HL-60 (cell line): ENCODE data around the gene GPR146.

Experiments
- DNase-seq, 2 experiments: peaks; one replicate each; pipeline ENCODE4 v3.0.0-alpha.2; 2010 to 2020; ENCODE audit warnings: low read depth in 1 of 2, low spot score in 1 of 2
- H3K27ac ChIP-seq: fragments of 250-450 bp; sonication (Bioruptor Pico); replicated peaks from 2 replicates; pipeline ENCODE4 v1.5.1; 2020; ENCODE audit warnings: mild to moderate bottlenecking, moderate library complexity
- H3K27me3 ChIP-seq: fragments of 250-450 bp; sonication (Bioruptor Pico); 2 replicates; pipeline ENCODE4 v1.5.1; 2021; ENCODE audit warnings: mild to moderate bottlenecking, moderate library complexity; ENCODE audit not compliant: insufficient read depth, poor library complexity, severe bottlenecking
- H3K4me3 ChIP-seq: replicated peaks from 2 replicates; pipeline ENCODE4 v1.5.1; 2011; ENCODE audit warnings: mild to moderate bottlenecking, control low read depth, low read length; ENCODE audit not compliant: insufficient read depth
- CTCF ChIP-seq: IDR thresholded peaks from one replicate; pipeline ENCODE4 v1.5.1; 2011; ENCODE audit warnings: low read length, control low read depth, inconsistent platforms; ENCODE audit not compliant: insufficient read depth
- GABPA ChIP-seq: IDR thresholded peaks from 2 replicates; pipeline ENCODE4 v1.6.1; 2012; ENCODE audit warnings: low read depth
- POLR2AphosphoS5 ChIP-seq: IDR thresholded peaks from 2 replicates; pipeline ENCODE4 v1.6.1; 2012; ENCODE audit warnings: low read depth
- REST ChIP-seq: IDR thresholded peaks from 2 replicates; pipeline ENCODE4 v1.6.1; 2012; ENCODE audit warnings: low read depth; ENCODE audit not compliant: insufficient replicate concordance
- SPI1 ChIP-seq: IDR thresholded peaks from 2 replicates; pipeline ENCODE4 v1.6.1; 2012; ENCODE audit warnings: low read depth, mild to moderate bottlenecking, borderline replicate concordance

GPR146 gene

GRCh38 chr7:1041551-1042491 is 2.5 kb upstream of the GPR146 start:
- TF ChIP-seq REST: peak; percentile 10
- TF ChIP-seq GABPA: no peak
- TF ChIP-seq CTCF: no peak
- peak; percentile 61 for TF ChIP-seq POLR2AphosphoS5
- no peak for TF ChIP-seq SPI1
- Histone ChIP-seq H3K27ac (peak overlapping the region; percentile 84), H3K27me3 (no peaks in the 10 kb centered on the region), H3K4me3 (peak overlapping the region; percentile 9; the same call in 1 of the 2 replicates)
- DNase-seq: peak; percentile 50 to 68

DNA sequence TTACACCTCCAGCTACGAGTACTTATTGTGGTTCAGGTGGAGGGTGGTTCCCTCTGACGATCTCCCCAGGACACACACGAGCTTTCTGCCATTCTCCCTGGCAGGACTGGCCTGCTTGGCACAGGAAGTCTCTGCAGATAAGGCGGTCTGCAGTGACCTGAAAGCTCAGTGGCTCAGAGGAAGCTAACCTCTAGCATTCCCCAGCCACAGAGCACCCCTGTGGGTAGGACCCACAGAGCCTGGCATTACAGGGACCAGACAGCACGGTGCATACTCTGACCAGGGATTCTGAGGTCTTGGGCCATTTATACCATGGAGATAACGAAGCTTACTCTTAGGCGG is 1.9 kb upstream of the GPR146 start:
- peak in 1 of 2 experiments; percentile 52 for DNase-seq
- H3K27ac ChIP-seq: peak overlapping the region; percentile 84
- TF ChIP-seq REST (no peak), GABPA (no peak), POLR2AphosphoS5 (no peak), CTCF (no peak), SPI1 (no peak)

DNA sequence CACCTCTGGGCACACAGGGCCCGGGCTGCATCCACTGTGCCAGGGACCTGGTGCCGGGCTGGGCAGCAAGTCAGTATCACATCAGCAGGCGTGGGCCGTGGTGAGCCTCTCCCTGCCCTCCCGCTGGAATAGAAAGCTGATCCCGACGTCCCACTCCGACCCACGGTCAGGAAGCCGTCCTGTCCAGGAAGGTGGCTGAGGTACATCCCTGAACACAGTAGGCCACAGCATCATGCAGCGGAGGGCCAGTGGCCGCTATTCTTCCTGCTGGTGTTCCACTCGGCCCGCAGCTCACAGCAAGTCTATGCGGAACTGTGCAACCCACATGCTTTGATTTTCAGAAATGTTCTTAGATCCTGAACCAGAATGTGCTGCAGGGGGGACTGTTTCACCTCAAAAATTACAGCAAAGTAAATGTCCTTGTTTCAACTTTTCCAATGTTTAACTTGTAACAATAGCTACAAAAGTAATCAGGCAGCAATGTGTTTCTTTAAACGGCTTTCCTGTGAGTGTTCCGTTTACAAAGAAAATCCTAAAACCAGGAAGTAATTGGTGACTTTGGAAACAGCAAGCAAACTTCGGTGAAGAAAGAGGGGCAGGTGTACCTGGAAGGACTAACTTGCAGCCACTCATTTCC is 676 bp upstream of the GPR146 start:
- no peak for DNase-seq
- no peaks in the 10 kb centered on the region for H3K27me3 ChIP-seq
- H3K27ac ChIP-seq: peak overlapping the region; percentile 72
- TF ChIP-seq GABPA (no peak), REST (no peak), SPI1 (no peak), CTCF (no peak), POLR2AphosphoS5 (no peak)
- peak overlapping the region; percentile 30 for H3K4me3 ChIP-seq

More for the DNA sequence above, 1.9 kb upstream of the GPR146 start:
- Histone ChIP-seq H3K27me3 (no peaks in the 10 kb centered on the region), H3K4me3 (no peak overlapping the region)
